ENCODE measurements around the gene STOX2.

The STOX2 gene

GRCh38 chr4:183966371-183966770, 61.3 kb downstream of the STOX2 start:
- Histone ChIP-seq H3K27ac (ENCODE audit: low read length) (no peak overlapping the region), H2AFZ (ENCODE audit: low read depth, low read length) (no peak overlapping the region), H3K36me3 (replicated peaks; ENCODE audit: low read depth, low read length) (no peaks in the 10 kb centered on the region), H3K9ac (ENCODE audit: low read length) (no peak overlapping the region), H4K20me1 (ENCODE audit: insufficient read depth, low read length) (no peaks in the 10 kb centered on the region), H3K79me2 (ENCODE audit: low read length) (no peaks in the 10 kb centered on the region), H3K27me3 (ENCODE audit: low read depth, low read length) (no peaks in the 10 kb centered on the region), H3K4me1 (ENCODE audit: low read length) (no peaks in the 10 kb centered on the region), H3K4me3 (ENCODE audit: low read length) (no peak overlapping the region), H3K9me3 (ENCODE audit: insufficient read depth, low read length) (no peaks in the 10 kb centered on the region), H3K4me2 (ENCODE audit: low read length) (no peak overlapping the region)
- TF ChIP-seq CTCF (IDR thresholded peaks at IDR 0.05; ENCODE audit: low read depth, low read length) (no peak), EZH2phosphoT487 (IDR thresholded peaks at IDR 0.05; ENCODE audit: low read depth) (no peak)

- Histone ChIP-seq H4K20me1 (ENCODE audit: insufficient read depth, low read length) (no peaks in the 10 kb centered on the region), H3K4me2 (ENCODE audit: low read length) (no peak overlapping the region), H3K4me3 (ENCODE audit: low read length) (no peak overlapping the region), H3K4me1 (ENCODE audit: low read length) (no peaks in the 10 kb centered on the region), H2AFZ (ENCODE audit: low read depth, low read length) (no peak overlapping the region), H3K9me3 (ENCODE audit: insufficient read depth, low read length) (no peaks in the 10 kb centered on the region), H3K9ac (ENCODE audit: low read length) (no peak overlapping the region), H3K27me3 (ENCODE audit: low read depth, low read length) (no peaks in the 10 kb centered on the region), H3K79me2 (ENCODE audit: low read length) (no peaks in the 10 kb centered on the region), H3K36me3 (replicated peaks; ENCODE audit: low read depth, low read length) (no peaks in the 10 kb centered on the region), H3K27ac (ENCODE audit: low read length) (no peak overlapping the region)
- TF ChIP-seq CTCF (IDR thresholded peaks at IDR 0.05; ENCODE audit: low read depth, low read length) (no peak), EZH2phosphoT487 (IDR thresholded peaks at IDR 0.05; ENCODE audit: low read depth) (no peak)
Measured at GRCh38 chr4:183967266-183967665, 62.2 kb downstream of the STOX2 start.

GRCh38 chr4:183968502-183968901, 63.4 kb downstream of the STOX2 start:
- Histone ChIP-seq H3K9me3 (ENCODE audit: insufficient read depth, low read length) (no peaks in the 10 kb centered on the region), H3K4me2 (ENCODE audit: low read length) (no peak overlapping the region), H3K27me3 (ENCODE audit: low read depth, low read length) (no peaks in the 10 kb centered on the region), H3K9ac (ENCODE audit: low read length) (no peak overlapping the region), H3K27ac (ENCODE audit: low read length) (no peak overlapping the region), H3K79me2 (ENCODE audit: low read length) (no peaks in the 10 kb centered on the region), H3K4me1 (ENCODE audit: low read length) (no peaks in the 10 kb centered on the region), H2AFZ (ENCODE audit: low read depth, low read length) (no peak overlapping the region), H3K36me3 (replicated peaks; ENCODE audit: low read depth, low read length) (no peaks in the 10 kb centered on the region), H3K4me3 (ENCODE audit: low read length) (no peak overlapping the region), H4K20me1 (ENCODE audit: insufficient read depth, low read length) (no peaks in the 10 kb centered on the region)
- no peak for TF ChIP-seq CTCF (IDR thresholded peaks at IDR 0.05; ENCODE audit: low read depth, low read length)
- no peak for TF ChIP-seq EZH2phosphoT487 (IDR thresholded peaks at IDR 0.05; ENCODE audit: low read depth)

GRCh38 chr4:183968931-183969330, 63.8 kb downstream of the STOX2 start:
- Histone ChIP-seq H3K79me2 (ENCODE audit: low read length) (no peaks in the 10 kb centered on the region), H3K9me3 (ENCODE audit: insufficient read depth, low read length) (no peaks in the 10 kb centered on the region), H3K27me3 (ENCODE audit: low read depth, low read length) (no peaks in the 10 kb centered on the region), H3K4me3 (ENCODE audit: low read length) (no peak overlapping the region), H3K4me1 (ENCODE audit: low read length) (no peaks in the 10 kb centered on the region), H3K4me2 (ENCODE audit: low read length) (no peak overlapping the region), H3K36me3 (replicated peaks; ENCODE audit: low read depth, low read length) (no peaks in the 10 kb centered on the region), H4K20me1 (ENCODE audit: insufficient read depth, low read length) (no peaks in the 10 kb centered on the region), H3K27ac (ENCODE audit: low read length) (no peak overlapping the region), H3K9ac (ENCODE audit: low read length) (no peak overlapping the region), H2AFZ (ENCODE audit: low read depth, low read length) (no peak overlapping the region)
- TF ChIP-seq EZH2phosphoT487 (IDR thresholded peaks at IDR 0.05; ENCODE audit: low read depth), result no peak
- no peak for TF ChIP-seq CTCF (IDR thresholded peaks at IDR 0.05; ENCODE audit: low read depth, low read length)

Measured in OCI-LY3 (cell line).